Ascending aorta (tissue), 2 donors: ENCODE results near the gene RAD23A. TPM values are rescaled to one million over a fixed set of nuclear protein-coding genes. Genes with fewer than 3 reads are reported as not detected.

ENCODE experiments used
- DNase-seq, 2 donors: peaks; one replicate each; pipeline ENCODE4 v3.0.0-alpha.2; 2019; ENCODE audit warnings: low spot score in 2 of 2
- H3K27ac ChIP-seq, 2 donors: fragments of 200-600 bp; sonication (generic); one replicate each; pipeline ENCODE4 v1.5.1; 2016 to 2017; ENCODE audit warnings: mild to moderate bottlenecking in 1 of 2
- H3K27me3 ChIP-seq: fragments of 200-600 bp; sonication (generic); one replicate; pipeline ENCODE4 v1.5.1; 2017
- H3K36me3 ChIP-seq, 2 donors: fragments of 200-600 bp; sonication (generic); one replicate each; pipeline ENCODE4 v1.5.1; 2016
- H3K4me1 ChIP-seq, 2 donors: fragments of 200-600 bp; sonication (generic); one replicate each; pipeline ENCODE4 v1.5.1; 2016 to 2017; ENCODE audit warnings: mild to moderate bottlenecking in 1 of 2
- H3K4me3 ChIP-seq, 2 donors: fragments of 200-600 bp; sonication (generic); one replicate each; pipeline ENCODE4 v1.5.1; 2016 to 2017; ENCODE audit warnings: mild to moderate bottlenecking in 1 of 2
- H3K9me3 ChIP-seq, 2 donors: fragments of 200-600 bp; sonication (generic); one replicate each; pipeline ENCODE4 v1.5.1; 2016
- intact Hi-C: fragments of 100-400 bp; cut with DNase I; formaldehyde crosslinking; loops from one replicate; pipeline ENCODE4 v1.15.1; 2023
- total RNA-seq: library from RNA; depleted of rRNA; stranded (reverse); fragments of >200 nt; gene quantifications from one replicate; pipeline ENCODE4 v1.1.0, GENCODE V29; 2016
- TF ChIP-seq, protein P1 (sequence below), 3 experiments: fragments of 200-600 bp in 2 of 3; fragments of 450-650 bp in 1 of 3; sonication (generic) in 2 of 3; IDR thresholded peaks; one replicate each; pipeline ENCODE4 v1.5.1; 2016 to 2019; ENCODE audit warnings: antibody characterized with exemption in 3 of 3, mild to moderate bottlenecking in 1 of 3, moderate library complexity in 1 of 3

Gene RAD23A
- total RNA-seq, 1 donor from 2014 or later, result 146 TPM

- H3K27me3 ChIP-seq, result no peaks in the 10 kb centered on the region
- peaks cover 0 to 6% of the 10 kb centered on the region in 2 donors for H3K4me1 ChIP-seq
- no peak for DNase-seq
- no peak overlapping the region for H3K27ac ChIP-seq
- H3K36me3 ChIP-seq, result no peaks in the 10 kb centered on the region
- H3K9me3 ChIP-seq, result no peaks in the 10 kb centered on the region
- TF ChIP-seq, protein P1, sequence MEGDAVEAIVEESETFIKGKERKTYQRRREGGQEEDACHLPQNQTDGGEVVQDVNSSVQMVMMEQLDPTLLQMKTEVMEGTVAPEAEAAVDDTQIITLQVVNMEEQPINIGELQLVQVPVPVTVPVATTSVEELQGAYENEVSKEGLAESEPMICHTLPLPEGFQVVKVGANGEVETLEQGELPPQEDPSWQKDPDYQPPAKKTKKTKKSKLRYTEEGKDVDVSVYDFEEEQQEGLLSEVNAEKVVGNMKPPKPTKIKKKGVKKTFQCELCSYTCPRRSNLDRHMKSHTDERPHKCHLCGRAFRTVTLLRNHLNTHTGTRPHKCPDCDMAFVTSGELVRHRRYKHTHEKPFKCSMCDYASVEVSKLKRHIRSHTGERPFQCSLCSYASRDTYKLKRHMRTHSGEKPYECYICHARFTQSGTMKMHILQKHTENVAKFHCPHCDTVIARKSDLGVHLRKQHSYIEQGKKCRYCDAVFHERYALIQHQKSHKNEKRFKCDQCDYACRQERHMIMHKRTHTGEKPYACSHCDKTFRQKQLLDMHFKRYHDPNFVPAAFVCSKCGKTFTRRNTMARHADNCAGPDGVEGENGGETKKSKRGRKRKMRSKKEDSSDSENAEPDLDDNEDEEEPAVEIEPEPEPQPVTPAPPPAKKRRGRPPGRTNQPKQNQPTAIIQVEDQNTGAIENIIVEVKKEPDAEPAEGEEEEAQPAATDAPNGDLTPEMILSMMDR (IDR thresholded peaks at IDR 0.05), result no peak
- intact Hi-C loops, result no loop called here
- H3K4me3 ChIP-seq, result no peak overlapping the region
Observed at GRCh38 chr19:12990853-12991252, 45.2 kb downstream of the RAD23A start.

GRCh38 chr19:12991296-12991695 is 45.6 kb downstream of the RAD23A start:
- H3K9me3 ChIP-seq, result no peaks in the 10 kb centered on the region
- TF ChIP-seq, protein P1 (IDR thresholded peaks at IDR 0.05), result no peak
- no peaks in the 10 kb centered on the region for H3K27me3 ChIP-seq
- H3K36me3 ChIP-seq, result no peaks in the 10 kb centered on the region
- intact Hi-C loops, result no loop called here
- no peak overlapping the region for H3K4me3 ChIP-seq
- DNase-seq, result no peak
- peaks cover 0 to 6% of the 10 kb centered on the region in 2 donors for H3K4me1 ChIP-seq
- H3K27ac ChIP-seq, result no peak overlapping the region

- Histone ChIP-seq H3K36me3 (no peaks in the 10 kb centered on the region), H3K27ac (no peak overlapping the region), H3K4me1 (peaks cover 2 to 13% of the 10 kb centered on the region in 2 donors), H3K27me3 (no peaks in the 10 kb centered on the region), H3K9me3 (no peaks in the 10 kb centered on the region), H3K4me3 (no peak overlapping the region)
- TF ChIP-seq, protein P1 (IDR thresholded peaks at IDR 0.05), result no peak
- intact Hi-C loops, result no loop called here
- no peak for DNase-seq
Observed at GRCh38 chr19:12992729-12993128, 47.1 kb downstream of the RAD23A start.

DNA sequence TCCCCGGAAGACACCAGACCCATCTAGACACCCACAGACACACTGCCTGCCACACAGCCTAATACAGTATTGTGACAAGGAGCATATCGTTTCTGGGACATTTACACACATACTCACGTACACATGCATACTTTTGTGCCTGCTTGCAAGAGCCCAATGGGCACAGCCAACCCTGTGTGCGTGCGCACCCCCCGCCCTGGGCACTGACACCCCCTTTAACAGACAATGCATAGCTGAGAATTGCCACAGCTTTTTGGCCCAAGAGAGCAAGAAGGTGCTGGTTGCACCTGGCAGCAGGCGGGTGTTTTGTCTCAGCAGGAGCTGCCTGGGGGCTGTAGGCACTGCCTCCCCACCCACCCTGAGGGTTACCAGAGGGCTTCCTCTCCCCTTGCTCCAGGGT is 47.9 kb downstream of the RAD23A start:
- TF ChIP-seq, protein P1 (IDR thresholded peaks at IDR 0.05), result no peak
- Histone ChIP-seq H3K4me3 (no peak overlapping the region), H3K27me3 (no peaks in the 10 kb centered on the region), H3K9me3 (no peaks in the 10 kb centered on the region), H3K4me1 (peaks cover 3 to 19% of the 10 kb centered on the region in 2 donors), H3K36me3 (no peaks in the 10 kb centered on the region), H3K27ac (peak overlapping the region in 1 of 2 donors; percentile 18)
- intact Hi-C loops, result no loop called here
- DNase-seq, result no peak

DNA sequence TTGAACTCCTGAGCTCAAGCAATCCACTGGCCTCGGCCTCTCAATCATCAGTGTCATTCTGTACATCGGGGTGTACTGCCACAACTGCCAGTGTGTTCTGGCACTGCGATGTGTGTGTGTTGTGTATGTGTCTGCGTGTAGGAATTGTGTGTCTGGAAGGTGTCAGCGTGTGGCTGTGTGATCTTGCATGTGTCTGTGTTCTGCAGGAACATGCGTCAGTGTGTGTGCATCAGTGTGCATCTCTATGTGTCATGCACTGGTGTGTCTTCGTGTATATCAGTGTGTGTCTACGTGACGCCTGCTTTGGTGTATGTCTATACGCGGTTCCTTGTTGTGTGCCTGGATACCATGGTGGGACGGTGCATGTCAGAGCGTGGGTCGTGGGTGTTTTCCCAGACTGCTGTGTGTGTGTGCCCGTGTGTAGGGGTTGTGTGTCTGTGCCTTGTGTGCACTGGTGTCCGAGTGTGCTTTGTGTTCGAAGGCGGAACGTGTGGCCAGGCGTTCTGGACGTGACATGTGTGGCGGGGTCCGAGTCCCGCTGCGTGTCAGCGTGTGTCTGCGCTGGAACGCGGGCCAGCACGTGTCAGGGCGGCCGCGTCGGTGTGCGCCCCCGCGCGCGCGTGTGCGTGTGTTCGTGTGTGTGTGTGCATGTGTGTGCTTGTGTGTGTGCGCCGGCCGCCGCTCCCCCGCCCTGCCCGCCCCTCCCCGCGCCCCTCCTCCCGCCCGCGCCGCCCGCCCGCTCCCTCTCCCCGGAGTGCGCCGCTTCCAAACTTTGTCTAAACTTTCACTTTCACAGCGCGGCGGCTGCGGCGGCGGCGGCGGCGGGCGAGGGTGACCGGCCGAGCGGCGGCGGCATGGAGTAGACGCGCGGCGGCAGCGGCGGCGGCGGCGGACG is 49.3 kb downstream of the RAD23A start, which contains the start of gene NFIX:
Gene NFIX (plus strand): TSS at position 775 of the 895 bp plus-strand sequence. CDS start 363 bp downstream, outside the sequence.
- intact Hi-C loops, result loop anchor here (5.0 kb wide), 1 partner anchor 97 kb away; no protein-coding TSS in a partner anchor
- Histone ChIP-seq H3K4me3 (peak within 1 kb of the TSS; percentile 92 to 97), H3K4me1 (peaks cover 3 to 33% of the 10 kb centered on the region in 2 donors), H3K27ac (peak within 1 kb of the TSS; percentile 95 to 98), H3K27me3 (no peaks in the 10 kb centered on the region), H3K36me3 (peaks cover 0 to 10% of the 10 kb centered on the region in 2 donors), H3K9me3 (no peaks in the 10 kb centered on the region)
- DNase-seq, result peak in 1 of 2 donors; percentile 86
- TF ChIP-seq, protein P1 (IDR thresholded peaks at IDR 0.05), result no peak
